ENCODE results near the gene PADI3.

PADI3 gene

GRCh38 chr1:17251246-17251645 lies 2.3 kb downstream of the PADI3 start:
- H3K27ac ChIP-seq (replicated peaks): no peak overlapping the region
- no peak for DNase-seq (ENCODE audit: low read depth in 1 of 2, low spot score in 1 of 2)
- TF ChIP-seq POLR2AphosphoS5 (IDR thresholded peaks at IDR 0.05; ENCODE audit: low read depth): no peak
- no peak for TF ChIP-seq CTCF (IDR thresholded peaks at IDR 0.05; ENCODE audit: insufficient read depth, low read length)
- no peak for TF ChIP-seq GABPA (IDR thresholded peaks at IDR 0.05; ENCODE audit: low read depth)
- TF ChIP-seq, protein P1, sequence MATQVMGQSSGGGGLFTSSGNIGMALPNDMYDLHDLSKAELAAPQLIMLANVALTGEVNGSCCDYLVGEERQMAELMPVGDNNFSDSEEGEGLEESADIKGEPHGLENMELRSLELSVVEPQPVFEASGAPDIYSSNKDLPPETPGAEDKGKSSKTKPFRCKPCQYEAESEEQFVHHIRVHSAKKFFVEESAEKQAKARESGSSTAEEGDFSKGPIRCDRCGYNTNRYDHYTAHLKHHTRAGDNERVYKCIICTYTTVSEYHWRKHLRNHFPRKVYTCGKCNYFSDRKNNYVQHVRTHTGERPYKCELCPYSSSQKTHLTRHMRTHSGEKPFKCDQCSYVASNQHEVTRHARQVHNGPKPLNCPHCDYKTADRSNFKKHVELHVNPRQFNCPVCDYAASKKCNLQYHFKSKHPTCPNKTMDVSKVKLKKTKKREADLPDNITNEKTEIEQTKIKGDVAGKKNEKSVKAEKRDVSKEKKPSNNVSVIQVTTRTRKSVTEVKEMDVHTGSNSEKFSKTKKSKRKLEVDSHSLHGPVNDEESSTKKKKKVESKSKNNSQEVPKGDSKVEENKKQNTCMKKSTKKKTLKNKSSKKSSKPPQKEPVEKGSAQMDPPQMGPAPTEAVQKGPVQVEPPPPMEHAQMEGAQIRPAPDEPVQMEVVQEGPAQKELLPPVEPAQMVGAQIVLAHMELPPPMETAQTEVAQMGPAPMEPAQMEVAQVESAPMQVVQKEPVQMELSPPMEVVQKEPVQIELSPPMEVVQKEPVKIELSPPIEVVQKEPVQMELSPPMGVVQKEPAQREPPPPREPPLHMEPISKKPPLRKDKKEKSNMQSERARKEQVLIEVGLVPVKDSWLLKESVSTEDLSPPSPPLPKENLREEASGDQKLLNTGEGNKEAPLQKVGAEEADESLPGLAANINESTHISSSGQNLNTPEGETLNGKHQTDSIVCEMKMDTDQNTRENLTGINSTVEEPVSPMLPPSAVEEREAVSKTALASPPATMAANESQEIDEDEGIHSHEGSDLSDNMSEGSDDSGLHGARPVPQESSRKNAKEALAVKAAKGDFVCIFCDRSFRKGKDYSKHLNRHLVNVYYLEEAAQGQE (IDR thresholded peaks at IDR 0.05; ENCODE audit: insufficient replicate concordance, low read depth): no peak
- TF ChIP-seq SPI1 (IDR thresholded peaks at IDR 0.05; ENCODE audit: borderline replicate concordance, low read depth): no peak
- H3K27me3 ChIP-seq (ENCODE audit: insufficient read depth, poor library complexity, severe bottlenecking): no peaks in the 10 kb centered on the region
- no peak overlapping the region for H3K4me3 ChIP-seq (replicated peaks; ENCODE audit: insufficient read depth, low read length)

DNA sequence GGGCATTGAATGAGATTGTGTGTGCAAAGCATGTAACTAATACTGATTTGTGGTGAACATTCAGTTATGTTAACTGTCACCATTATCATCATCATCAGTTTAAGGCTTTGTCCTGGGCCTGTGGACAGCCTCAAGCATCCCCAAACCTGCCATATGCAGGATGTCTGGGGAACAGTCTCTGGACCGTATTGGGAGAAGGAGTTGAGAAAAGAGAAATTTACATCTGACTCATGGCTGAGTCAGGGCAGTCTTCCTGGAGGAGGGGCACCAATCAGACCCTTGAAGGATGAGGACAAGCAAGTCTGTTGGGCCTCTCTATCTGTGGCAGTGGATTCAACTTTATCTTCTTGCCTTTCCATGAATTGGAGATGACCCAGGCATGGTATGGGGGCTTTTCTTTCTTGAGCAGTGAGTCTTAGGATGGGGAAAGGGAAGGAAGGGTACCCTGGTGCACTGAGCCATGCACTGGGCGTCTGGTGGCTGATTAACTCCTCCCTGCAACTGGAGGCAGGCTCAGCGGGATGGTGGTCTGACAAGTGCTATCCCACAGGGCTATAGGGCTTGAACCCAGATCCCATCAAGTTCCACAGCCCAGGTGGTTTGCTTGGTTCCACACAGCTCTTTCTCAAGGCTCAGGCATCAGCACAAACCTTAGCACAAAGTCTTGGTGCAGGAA lies 2.9 kb downstream of the PADI3 start:
- H3K27ac ChIP-seq (replicated peaks): no peak overlapping the region
- H3K4me3 ChIP-seq (replicated peaks; ENCODE audit: insufficient read depth, low read length): no peak overlapping the region
- no peak for TF ChIP-seq GABPA (IDR thresholded peaks at IDR 0.05; ENCODE audit: low read depth)
- no peak for TF ChIP-seq SPI1 (IDR thresholded peaks at IDR 0.05; ENCODE audit: borderline replicate concordance, low read depth)
- no peak for TF ChIP-seq POLR2AphosphoS5 (IDR thresholded peaks at IDR 0.05; ENCODE audit: low read depth)
- TF ChIP-seq, protein P1 (IDR thresholded peaks at IDR 0.05; ENCODE audit: insufficient replicate concordance, low read depth): no peak
- H3K27me3 ChIP-seq (ENCODE audit: insufficient read depth, poor library complexity, severe bottlenecking): no peaks in the 10 kb centered on the region
- no peak for DNase-seq (ENCODE audit: low read depth in 1 of 2, low spot score in 1 of 2)

- TF ChIP-seq, protein P1 (IDR thresholded peaks at IDR 0.05; ENCODE audit: insufficient replicate concordance, low read depth): no peak
- TF ChIP-seq SPI1 (IDR thresholded peaks at IDR 0.05; ENCODE audit: borderline replicate concordance, low read depth): no peak
- no peak for TF ChIP-seq CTCF (IDR thresholded peaks at IDR 0.05; ENCODE audit: insufficient read depth, low read length)
- no peak for TF ChIP-seq POLR2AphosphoS5 (IDR thresholded peaks at IDR 0.05; ENCODE audit: low read depth)
- no peak for TF ChIP-seq GABPA (IDR thresholded peaks at IDR 0.05; ENCODE audit: low read depth)
- H3K27me3 ChIP-seq (ENCODE audit: insufficient read depth, poor library complexity, severe bottlenecking): no peaks in the 10 kb centered on the region
- H3K27ac ChIP-seq (replicated peaks): no peak overlapping the region
- no peak for DNase-seq (ENCODE audit: low read depth in 1 of 2, low spot score in 1 of 2)
- no peak overlapping the region for H3K4me3 ChIP-seq (replicated peaks; ENCODE audit: insufficient read depth, low read length)
Observed at GRCh38 chr1:17255336-17255735, 6.4 kb downstream of the PADI3 start.
